Cortex of kidney (tissue), 1 donor: ENCODE results near the gene KRT31.
"Not testable (repeated sequence)": the region's sequence is repeated elsewhere in the genome, so short reads cannot be mapped to it uniquely, and the experiment has no call there.

ENCODE experiments used
- DNase-seq: peaks from one replicate; lab custom pipeline; 2025; lab: John Stamatoyannopoulos, UW

Gene KRT31

GRCh38 chr17:41396996-41397660 is at the start of gene KRT31:
KRT31 (minus strand) TSS chr17:41397608; CDS start chr17:41397539, 69 bp downstream.
- no peak for DNase-seq

GRCh38 chr17:41446806-41447205 is 49.4 kb upstream of the KRT31 start:
- no peak for DNase-seq

GRCh38 chr17:41444640-41445039 is 47.2 kb upstream of the KRT31 start:
- DNase-seq = no peak

- no peak for DNase-seq
Measured at GRCh38 chr17:41444186-41444585, 46.8 kb upstream of the KRT31 start.

- no peak for DNase-seq
Measured at GRCh38 chr17:41442739-41443138, 45.3 kb upstream of the KRT31 start.

GRCh38 chr17:41440531-41441033 is 43.2 kb upstream of the KRT31 start, which contains the start of gene KRT38:
KRT38 (minus strand) TSS chr17:41440983; CDS start chr17:41440921, 62 bp downstream.
- DNase-seq = no peak

- no peak for DNase-seq
Measured at GRCh38 chr17:41439375-41439774, 42.0 kb upstream of the KRT31 start.

GRCh38 chr17:41437769-41438168 is 40.4 kb upstream of the KRT31 start:
- no peak for DNase-seq

- no peak for DNase-seq
Measured at GRCh38 chr17:41437254-41437653, 39.8 kb upstream of the KRT31 start.

- DNase-seq = no peak
Measured at GRCh38 chr17:41434415-41434814, 37.0 kb upstream of the KRT31 start.

- DNase-seq = no peak
Measured at GRCh38 chr17:41434005-41434404, 36.6 kb upstream of the KRT31 start.

- no peak for DNase-seq
Measured at GRCh38 chr17:41433586-41433985, 36.2 kb upstream of the KRT31 start.

- DNase-seq = not testable (repeated sequence)
Measured at GRCh38 chr17:41430376-41430775, 33.0 kb upstream of the KRT31 start.

- DNase-seq = no peak
Measured at GRCh38 chr17:41429667-41430066, 32.3 kb upstream of the KRT31 start.

GRCh38 chr17:41428591-41429291 is 31.3 kb upstream of the KRT31 start:
- DNase-seq = no peak

- no peak for DNase-seq
Measured at GRCh38 chr17:41424111-41424635, 26.8 kb upstream of the KRT31 start, which contains the start of gene KRT37. KRT37 (minus strand) TSS chr17:41424585; CDS start chr17:41424523, 62 bp downstream.

- DNase-seq = not testable (repeated sequence)
Measured at GRCh38 chr17:41422586-41422985, 25.2 kb upstream of the KRT31 start.

- DNase-seq = no peak
Measured at GRCh38 chr17:41421617-41422016, 24.2 kb upstream of the KRT31 start.

- no peak for DNase-seq
Measured at GRCh38 chr17:41421116-41421515, 23.7 kb upstream of the KRT31 start.

- no peak for DNase-seq
Measured at GRCh38 chr17:41420134-41420533, 22.7 kb upstream of the KRT31 start.

- no peak for DNase-seq
Measured at GRCh38 chr17:41419716-41420115, 22.3 kb upstream of the KRT31 start.

GRCh38 chr17:41418116-41418860 is 20.9 kb upstream of the KRT31 start:
- no peak for DNase-seq
